Type B pancreatic cell (in vitro differentiated cells): ENCODE data around the gene JPH3. TPM values are rescaled to one million over a fixed set of nuclear protein-coding genes. Genes with fewer than 3 reads are reported as not detected.
A peak's percentile ranks its signal among the peaks of the same experiment; 100 is the strongest.

ENCODE experiments used
- DNase-seq: peaks from one replicate; pipeline ENCODE4 v3.0.0; 2021; ENCODE audit warnings: mixed read lengths; ENCODE audit not compliant: unreplicated experiment; ENCODE audit errors: extremely low spot score
- H3K27ac Mint-ChIP-seq: 2 replicates; pipeline ENCODE4 v1.8.0; 2021; ENCODE audit warnings: mild to moderate bottlenecking, mixed read lengths
- H3K27me3 Mint-ChIP-seq: 2 replicates; pipeline ENCODE4 v1.8.0; 2021; ENCODE audit warnings: mixed read lengths
- H3K36me3 Mint-ChIP-seq: 2 replicates; pipeline ENCODE4 v1.8.0; 2021; ENCODE audit warnings: mixed read lengths
- H3K4me1 Mint-ChIP-seq: one replicate; pipeline ENCODE4 v1.8.0; 2021; ENCODE audit warnings: mixed read lengths; ENCODE audit not compliant: unreplicated experiment
- H3K4me3 Mint-ChIP-seq: 2 replicates; pipeline ENCODE4 v1.8.0; 2021; ENCODE audit warnings: mild to moderate bottlenecking, mixed read lengths
- H3K9me3 Mint-ChIP-seq: 2 replicates; pipeline ENCODE4 v1.8.0; 2021; ENCODE audit warnings: mixed read lengths
- CTCF ChIP-seq: fragments of 200-600 bp; sonication (generic); conservative IDR thresholded peaks from 2 replicates; pipeline ENCODE4 v1.5.0; 2021; ENCODE audit warnings: antibody characterized with exemption, mild to moderate bottlenecking
- total RNA-seq: library from RNA; stranded (reverse); gene quantifications from 2 replicates; pipeline ENCODE4 v1.2.1, GENCODE V29; 2021; ENCODE audit warnings: low replicate concordance

JPH3 gene
- total RNA-seq, 1 donor from 2014 or later = 7.2 TPM

GRCh38 chr16:87598431-87598830 is 3.9 kb upstream of the JPH3 start:
- Mint-ChIP-seq H3K27ac (no peak overlapping the region), H3K36me3 (no peaks in the 10 kb centered on the region), H3K9me3 (no peaks in the 10 kb centered on the region), H3K27me3 (peaks cover 32% of the 10 kb centered on the region), H3K4me1 (peaks cover 4% of the 10 kb centered on the region), H3K4me3 (no peak overlapping the region)
- DNase-seq = no peak
- TF ChIP-seq CTCF = no peak

- Mint-ChIP-seq H3K27ac (no peak overlapping the region), H3K27me3 (peaks cover 37% of the 10 kb centered on the region), H3K36me3 (no peaks in the 10 kb centered on the region), H3K4me1 (peaks cover 12% of the 10 kb centered on the region), H3K4me3 (peak overlapping the region; percentile 84), H3K9me3 (no peaks in the 10 kb centered on the region)
- no peak for TF ChIP-seq CTCF
- no peak for DNase-seq
These were observed 2.1 kb upstream of the JPH3 start for GRCh38 chr16:87600246-87600645.

GRCh38 chr16:87601401-87601981 is 817 bp upstream of the JPH3 start:
- TF ChIP-seq CTCF = no peak

GRCh38 chr16:87602821-87603683 is 744 bp downstream of the JPH3 start:
- Mint-ChIP-seq H3K27ac (peak overlapping the region; percentile 89), H3K4me1 (peaks cover 12% of the 10 kb centered on the region)

More at GRCh38 chr16:87601401-87601981, 817 bp upstream of the JPH3 start:
- H3K27ac Mint-ChIP-seq = peak overlapping the region; percentile 70
- no peak for DNase-seq
- H3K9me3 Mint-ChIP-seq = no peaks in the 10 kb centered on the region
- H3K4me1 Mint-ChIP-seq = peaks cover 12% of the 10 kb centered on the region
- no peaks in the 10 kb centered on the region for H3K36me3 Mint-ChIP-seq
- peak overlapping the region; percentile 84 for H3K4me3 Mint-ChIP-seq
- H3K27me3 Mint-ChIP-seq = peaks cover 38% of the 10 kb centered on the region

More at GRCh38 chr16:87602821-87603683, 744 bp downstream of the JPH3 start:
- TF ChIP-seq CTCF = no peak
- Mint-ChIP-seq H3K27me3 (peaks cover 49% of the 10 kb centered on the region), H3K4me3 (peak overlapping the region; percentile 93), H3K36me3 (no peaks in the 10 kb centered on the region), H3K9me3 (no peaks in the 10 kb centered on the region)
- no peak for DNase-seq
